GM19238 (cell line): ENCODE results near the gene NAPEPLD.
"Not testable (repeated sequence)": the region's sequence is repeated elsewhere in the genome, so short reads cannot be mapped to it uniquely, and the experiment has no call there.

Experiments used
- DNase-seq: peaks from one replicate; pipeline ENCODE4 v3.0.0; 2011; ENCODE audit warnings: low spot score; ENCODE audit not compliant: insufficient read length

Gene NAPEPLD

DNA sequence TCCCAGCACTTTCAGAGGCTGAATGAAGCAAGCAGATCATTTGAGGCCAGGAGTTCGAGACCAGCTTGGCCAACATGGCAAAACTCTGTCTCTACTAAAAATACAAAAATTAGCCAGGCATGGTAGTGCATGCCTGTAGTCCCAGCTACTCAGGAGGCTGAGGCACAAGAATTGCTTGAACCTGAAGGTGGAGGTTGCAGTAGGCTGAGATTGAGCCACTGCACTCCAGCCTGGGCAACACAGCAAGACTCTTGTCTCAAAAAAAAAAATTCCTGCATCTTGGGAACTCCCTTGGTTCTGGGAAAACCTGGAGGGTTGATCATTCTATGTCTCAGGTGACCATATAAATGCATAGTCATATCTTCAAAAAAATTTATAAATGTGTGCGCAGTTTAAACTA, 4.1 kb downstream of the NAPEPLD start:
- not testable (repeated sequence) for DNase-seq

DNA sequence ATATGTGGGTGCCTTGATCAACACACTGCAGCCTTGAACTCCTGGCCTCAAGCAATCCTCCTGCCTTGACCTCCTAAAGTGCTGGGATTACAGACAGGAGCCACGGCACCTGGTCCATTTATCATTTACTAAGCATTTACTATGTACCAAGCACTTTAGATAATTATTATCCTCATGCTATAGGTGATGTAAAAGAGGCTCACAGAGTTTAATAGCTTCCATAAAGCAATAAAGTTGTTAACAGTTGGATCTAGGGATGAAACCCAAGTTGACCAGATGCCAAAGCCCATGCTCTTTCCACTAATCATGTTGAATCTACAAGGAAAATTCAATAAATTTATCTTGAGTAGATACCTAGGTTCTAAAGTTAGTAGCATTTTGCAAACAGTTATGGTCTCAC, 5.0 kb downstream of the NAPEPLD start:
- no peak for DNase-seq

DNA sequence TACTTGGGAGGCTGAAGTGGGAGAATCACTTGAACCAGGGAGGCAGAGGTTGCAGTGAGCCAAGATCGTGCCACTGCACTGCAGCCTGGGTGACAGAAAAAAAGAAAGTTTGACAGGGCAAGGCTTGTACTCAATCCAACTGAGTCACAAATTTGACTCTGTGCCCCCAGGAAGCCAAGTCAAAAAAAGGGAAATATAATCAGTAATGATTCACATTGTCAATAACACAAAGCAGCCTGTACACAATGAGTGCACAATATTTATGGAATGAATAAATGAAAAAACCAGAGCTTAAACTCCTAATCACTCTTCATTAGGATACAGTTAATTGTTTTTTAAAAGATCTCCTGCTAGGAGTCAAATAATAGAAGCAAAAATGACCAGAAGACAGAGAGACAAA, 6.4 kb downstream of the NAPEPLD start:
- no peak for DNase-seq

DNA sequence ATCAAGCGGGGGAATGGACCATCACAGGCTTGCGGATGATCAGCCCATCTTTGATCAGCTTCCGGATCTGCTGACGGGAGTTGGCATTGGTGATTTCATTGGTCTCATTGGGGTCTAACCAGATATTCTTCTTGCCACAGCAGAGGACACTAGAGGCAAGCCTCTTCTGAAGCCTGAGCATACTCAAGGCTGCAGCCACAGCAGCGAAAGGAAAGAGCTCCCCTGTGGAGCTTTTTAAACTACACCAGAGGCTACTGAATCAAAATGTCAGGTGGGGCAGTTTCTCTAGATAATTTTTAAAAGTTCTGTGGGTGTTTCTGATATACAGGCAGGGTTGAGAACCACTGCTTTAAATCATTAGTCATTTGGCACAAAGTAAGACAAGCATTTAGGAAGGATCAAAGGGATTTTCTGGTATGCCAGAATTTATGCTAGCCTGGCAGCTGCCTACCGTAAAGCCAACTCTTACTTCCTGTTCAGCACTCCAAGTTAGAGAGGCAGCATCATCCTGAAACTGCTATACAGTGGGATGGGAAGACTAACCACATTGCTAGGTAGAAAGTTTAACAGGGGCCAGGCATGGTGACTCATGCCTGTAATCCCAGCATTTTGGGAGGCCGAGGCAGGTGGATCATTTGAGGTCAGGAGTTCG, 7.0 kb downstream of the NAPEPLD start:
- DNase-seq: no peak

DNA sequence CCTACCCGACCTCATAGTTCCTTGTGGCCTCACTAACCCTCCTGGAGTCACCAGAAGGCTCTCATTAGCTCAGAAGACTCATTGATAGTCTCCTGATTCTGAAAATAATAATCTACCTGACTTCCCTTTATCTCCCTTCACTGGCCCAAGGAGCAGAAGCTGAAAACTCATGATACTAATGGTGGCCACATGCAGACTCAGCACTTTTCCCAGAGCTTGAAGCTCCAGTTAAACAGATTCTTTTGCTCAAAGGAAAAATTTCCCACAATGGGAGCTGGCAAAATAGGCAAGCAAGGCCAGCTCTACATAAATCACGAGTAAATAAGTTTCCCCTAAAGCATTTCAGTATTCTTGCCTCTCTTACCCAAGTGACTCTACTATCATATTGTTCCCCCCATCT, 8.2 kb downstream of the NAPEPLD start:
- no peak for DNase-seq

DNA sequence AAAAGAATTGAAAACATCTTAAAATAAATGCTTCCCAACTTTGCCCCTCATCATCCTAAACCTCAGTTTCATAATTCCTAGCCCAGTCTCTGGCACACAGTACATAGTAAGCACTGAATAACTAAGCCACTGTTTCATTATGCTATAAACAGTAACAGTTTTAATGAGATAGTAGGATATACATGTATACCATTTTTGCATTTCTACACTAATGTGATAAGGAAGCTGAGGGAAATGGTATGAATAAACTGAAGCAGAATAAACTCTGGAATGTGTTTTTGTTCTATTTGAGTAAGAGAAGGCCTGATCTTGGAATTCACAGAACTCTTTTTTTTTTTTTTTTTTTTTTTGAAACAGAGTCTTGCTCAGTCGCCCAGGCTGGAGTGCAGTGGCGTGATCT, 8.8 kb downstream of the NAPEPLD start:
- no peak for DNase-seq

DNA sequence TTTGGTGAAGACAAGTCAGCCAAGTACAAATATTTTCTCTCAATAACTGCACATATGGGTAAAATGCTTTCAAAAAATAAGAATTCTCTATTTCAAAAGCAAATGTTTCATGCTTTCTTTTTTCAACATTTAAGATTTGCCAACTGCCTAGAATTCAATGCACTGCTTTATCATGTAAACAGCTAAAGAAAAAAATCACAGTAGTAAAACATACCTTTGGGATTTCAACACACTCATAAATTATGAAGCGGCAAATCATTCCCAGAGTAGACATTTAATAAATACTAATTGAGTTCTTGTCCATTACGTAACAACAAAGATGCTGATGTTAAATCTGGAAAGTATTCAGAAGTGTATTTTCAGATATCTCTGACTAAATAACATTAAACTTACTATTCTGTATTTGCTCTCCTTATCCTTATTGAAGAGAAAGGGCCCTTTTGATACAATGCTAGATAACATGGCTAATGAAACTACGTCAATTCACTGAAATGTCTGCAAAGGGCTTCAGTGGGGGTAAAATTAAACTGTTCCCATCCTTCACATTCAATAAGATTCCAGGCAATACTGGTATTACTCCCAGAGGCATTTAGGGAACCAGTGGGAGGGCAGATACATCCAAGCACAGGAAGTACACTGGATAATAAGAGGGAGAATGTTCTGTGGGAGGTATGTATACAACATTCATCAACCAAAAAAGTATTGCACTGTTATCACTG, 13.9 kb downstream of the NAPEPLD start:
- DNase-seq: no peak

DNA sequence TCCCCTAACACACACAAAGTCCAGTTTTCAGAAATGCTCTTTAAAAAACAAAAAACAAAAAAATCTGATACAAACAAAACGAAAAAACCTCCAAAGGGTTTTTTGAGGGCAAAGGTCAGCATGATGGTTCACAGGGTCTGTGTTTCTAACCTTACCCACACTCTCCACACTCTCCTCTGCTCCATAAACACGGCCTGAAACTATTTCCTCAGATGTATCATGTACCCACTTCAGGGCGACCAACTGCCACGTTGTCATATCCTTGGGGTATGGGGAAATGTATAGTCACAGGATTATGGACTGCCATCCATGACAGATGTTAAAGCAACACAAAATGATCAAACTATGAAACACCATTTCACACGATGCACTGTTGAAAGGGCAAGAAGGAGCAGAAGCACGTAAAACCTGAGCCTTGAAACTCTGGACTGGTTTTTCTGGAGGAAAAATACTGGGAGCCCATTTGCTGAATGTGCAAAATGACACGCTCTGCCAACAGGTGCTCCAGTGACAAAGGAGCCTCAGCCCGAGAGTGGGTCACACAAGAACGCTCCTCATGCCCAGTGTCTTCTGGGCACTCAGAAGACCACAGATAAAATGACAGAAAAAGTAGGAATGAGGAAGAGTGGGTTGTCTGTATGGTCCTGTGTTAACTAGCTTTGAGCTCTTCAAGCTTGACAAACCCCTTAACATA, 15.8 kb downstream of the NAPEPLD start:
- no peak for DNase-seq

DNA sequence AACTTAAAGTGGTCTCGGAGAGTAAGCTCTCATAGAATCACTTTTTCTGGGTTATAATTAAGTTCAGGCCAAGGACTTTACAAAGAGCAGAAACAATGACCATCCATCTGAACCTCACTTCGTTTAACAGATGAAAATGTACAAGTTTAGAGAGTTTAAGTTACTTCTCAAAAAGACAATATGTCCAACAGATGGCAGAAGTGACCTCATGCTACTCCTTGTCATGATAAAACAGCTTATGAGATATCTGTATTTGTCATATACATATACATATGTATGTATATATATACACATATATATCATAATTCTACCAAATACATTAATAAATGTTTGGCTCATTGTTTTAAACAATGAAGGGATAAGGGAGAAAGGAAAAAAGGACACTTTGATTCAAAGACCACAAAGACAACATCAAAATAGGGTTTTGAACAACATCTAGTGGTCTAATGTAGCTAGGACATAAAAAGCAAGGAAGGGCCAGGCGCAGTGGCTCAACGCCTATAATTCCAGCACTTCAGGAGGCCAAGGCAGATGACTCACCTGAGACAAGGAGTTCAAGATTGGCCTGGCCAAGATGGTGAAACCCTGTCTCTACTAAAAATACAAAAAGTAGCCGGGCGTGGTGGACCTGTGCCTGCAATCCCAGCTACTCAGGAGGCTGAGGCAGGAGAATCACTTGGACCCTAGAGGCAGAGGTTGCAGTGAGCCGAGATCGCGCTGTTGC, 17.8 kb downstream of the NAPEPLD start:
- DNase-seq: no peak

DNA sequence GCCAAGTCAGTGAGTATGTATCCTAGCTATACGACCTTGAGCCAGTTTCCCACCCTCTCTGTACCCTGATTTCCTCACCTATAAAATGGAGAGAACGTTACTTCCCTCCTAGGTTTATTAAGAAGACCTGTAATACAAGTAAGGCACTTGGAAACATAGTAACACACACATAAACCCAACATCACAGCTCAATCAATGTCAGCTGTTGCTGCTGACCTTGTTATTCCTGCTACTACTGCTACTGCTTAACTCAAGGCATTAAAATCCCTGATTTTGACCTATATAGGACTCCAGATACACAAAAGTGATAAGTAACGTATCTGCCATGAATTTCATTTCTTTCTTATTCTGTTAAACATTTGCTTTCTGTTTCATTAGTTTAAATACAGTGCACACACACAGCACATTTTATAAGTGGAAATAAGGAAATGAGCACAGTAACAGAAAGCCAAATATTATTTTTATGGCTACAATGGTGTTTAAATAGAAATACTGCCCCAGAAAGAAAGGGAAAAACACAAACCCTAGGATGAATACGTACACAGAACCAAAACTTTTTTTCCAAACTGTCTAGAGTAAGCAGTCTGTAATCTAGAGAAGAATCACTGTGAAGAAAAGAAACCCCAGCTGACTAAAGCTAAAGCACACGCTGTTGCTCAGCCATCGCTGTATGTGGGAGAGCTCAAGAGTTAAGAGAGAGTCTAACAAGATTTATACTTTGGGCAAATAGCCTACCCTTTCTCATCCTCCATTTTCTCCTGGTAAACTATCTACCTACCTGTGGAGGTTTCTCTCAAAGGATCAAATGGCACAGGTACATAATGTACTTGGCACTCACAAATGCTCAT, 19.0 kb downstream of the NAPEPLD start:
- DNase-seq: no peak

DNA sequence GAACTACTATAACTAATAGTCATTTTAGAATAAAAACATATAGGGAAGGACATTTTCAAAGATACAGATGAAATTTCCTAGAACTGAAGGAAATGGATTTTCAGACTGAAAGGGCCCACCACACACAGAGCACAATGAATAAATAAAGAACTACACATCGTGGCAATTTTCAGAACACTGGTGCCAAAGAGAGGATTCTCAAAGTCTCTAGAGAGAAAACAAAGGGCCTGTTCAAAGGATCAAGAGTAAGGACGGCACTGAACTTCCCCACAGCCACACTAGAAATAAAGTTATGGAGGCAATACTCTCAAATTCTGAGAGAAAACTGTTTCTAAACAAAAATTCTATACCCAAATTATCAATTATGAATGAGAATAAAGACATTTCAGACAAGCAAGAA, 21.9 kb downstream of the NAPEPLD start:
- DNase-seq: no peak

DNA sequence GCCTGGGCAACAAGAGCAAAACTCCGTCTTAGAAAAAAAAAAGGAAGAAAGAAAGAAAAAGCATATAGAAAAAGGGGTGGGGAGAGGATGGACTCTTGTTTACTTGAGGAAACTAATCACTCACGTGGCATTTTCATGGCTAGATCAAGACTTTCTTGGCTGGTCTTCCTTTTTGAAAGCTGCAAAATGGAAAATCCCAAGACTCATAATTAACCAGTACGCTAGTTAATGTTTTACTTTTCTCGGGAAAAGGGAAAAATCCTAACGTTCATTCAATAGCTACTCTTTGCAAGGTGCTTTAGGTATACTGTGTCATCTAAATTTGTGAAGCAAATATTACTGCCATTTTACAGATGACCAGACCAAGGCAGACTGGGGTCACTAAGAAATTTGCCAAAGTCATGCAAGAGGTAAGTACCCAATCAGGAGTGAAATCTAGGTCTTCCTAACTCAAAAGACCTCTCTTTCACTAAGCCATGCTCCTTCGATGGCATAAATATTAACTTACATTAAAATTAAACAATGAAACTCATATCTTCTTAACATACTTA, 24.4 kb downstream of the NAPEPLD start:
- no peak for DNase-seq

DNA sequence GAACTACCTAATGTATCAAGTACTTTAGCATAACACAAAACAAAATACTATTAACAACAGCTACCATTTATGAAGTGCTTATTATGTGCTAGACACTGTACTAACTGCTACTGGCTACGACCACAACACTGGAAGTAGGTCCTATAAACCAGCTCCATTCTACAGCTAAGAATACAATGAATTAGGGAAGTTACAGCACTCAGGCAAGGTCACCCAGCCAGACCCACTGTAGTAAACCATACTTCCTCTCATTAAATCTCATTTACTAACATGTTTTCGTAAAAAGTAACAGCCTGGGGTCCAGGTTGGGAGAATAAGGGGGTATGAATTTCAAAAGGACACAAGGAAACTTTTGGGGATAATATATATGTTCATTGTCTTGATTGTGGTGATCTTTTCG, 25.4 kb downstream of the NAPEPLD start:
- no peak for DNase-seq

DNA sequence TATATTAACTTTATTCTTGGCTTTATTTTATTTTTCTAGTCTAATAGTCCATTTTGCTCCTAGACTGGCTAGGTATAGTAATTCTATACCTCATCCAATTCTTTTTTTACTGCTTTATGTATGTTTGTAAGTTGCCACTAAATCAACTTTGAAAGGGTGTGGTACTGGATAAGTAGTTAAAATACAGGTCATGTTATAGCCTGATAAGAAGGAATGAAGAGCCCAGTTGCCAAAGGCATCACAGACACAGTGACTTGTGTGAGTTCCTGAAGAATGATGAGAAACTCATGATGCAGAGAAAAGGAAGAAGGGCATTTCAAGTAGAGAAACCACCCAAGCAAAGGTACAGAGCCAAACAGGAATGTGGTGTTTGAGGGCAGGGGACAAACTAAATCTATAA, 27.3 kb downstream of the NAPEPLD start:
- DNase-seq: no peak

DNA sequence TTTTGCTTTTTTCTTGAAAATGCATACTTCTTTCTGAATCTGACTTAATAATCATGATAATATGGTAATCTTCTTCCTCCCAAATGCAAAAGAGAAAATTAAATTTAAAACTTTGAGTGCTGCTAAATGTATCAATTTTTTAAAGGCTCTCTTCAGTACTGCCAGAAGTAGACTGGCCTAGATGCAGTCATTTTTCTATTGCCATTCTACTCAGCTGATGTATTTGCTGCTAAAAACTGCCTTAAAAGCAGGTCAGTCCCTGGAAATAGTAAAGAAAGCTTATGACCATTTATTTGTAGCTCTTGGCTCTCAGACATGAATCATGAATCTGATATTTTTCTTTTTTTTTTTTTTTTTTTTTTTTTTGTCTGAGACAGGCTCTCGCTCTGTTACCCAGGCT, 28.5 kb downstream of the NAPEPLD start:
- DNase-seq: no peak

DNA sequence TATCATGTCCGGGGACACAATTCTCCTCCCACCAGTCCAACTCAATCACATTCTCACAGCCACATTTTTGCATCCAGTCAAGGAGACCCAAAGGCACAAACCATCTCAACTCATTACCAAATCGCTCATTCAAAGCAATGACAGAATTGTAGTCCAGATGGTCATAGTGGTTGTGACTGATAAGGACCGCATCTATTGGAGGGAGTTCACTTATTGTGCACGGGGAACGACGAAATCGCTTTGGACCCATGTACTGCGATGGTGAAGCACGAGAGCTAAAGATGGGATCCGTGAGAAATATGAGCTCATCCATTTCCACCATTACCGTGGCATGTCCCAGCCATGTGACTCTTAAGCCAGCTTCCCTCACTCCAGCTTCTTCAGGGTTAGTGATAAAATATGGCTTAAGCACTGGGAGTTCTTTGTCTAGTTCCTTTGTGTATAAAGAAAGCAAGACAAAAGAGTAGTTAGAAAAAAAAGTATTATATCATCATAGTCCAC, 29.1 kb downstream of the NAPEPLD start:
- no peak for DNase-seq

DNA sequence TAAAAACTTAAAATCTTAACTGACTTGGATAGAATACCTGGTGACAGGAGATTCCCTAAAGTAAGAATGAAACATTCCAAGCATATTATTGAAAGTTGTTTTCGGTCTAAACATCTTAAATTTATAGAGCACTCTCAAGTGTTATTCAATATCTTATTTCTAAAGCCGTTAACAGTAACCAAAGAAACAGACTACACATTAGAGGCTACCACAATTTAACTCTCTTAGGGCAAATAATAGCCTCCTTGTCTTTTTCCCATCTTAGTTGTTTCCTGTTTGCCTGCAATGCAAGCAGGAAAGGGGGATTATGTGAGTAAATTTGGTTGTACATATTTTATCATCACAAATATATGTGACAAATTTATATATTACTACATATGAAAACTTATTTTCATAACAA, 31.4 kb downstream of the NAPEPLD start:
- no peak for DNase-seq

DNA sequence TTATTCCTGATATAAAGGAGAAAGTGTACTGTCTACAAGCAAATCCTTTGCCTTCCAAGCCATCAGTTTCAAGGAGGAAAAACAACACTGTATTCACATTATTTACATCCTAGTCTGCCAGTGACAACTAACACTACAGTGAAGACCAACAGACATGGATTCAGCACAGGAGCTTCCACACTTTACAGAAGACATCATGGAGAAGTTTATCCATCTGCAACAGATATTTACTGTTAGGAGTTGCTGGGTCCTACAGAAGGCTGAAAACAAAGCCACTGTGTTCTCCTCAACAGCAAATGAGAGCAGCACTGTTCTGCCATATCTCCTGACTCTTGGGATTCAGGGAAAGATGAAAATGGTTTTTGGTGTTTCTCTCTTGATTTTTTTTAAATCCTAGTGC, 31.9 kb downstream of the NAPEPLD start:
- DNase-seq: no peak

DNA sequence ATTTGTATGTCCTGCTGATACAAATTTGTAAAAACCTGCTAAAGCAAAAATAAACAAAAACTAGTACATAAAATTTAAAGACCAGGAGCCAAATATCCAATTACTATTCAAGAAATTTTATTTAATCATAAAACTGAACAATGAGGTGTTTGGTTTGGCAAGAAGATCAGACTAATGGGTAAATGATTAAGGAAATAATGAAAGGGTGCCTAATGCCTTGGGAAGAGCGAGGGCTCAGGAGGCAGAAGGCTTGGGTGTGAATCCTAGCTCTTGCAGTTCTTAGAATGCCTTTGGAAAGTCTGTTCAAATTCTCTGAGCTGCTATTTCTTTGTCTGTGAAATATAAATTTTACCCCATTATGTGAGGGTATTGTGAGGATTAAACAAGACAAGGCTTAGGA, 32.4 kb downstream of the NAPEPLD start:
- DNase-seq: no peak

DNA sequence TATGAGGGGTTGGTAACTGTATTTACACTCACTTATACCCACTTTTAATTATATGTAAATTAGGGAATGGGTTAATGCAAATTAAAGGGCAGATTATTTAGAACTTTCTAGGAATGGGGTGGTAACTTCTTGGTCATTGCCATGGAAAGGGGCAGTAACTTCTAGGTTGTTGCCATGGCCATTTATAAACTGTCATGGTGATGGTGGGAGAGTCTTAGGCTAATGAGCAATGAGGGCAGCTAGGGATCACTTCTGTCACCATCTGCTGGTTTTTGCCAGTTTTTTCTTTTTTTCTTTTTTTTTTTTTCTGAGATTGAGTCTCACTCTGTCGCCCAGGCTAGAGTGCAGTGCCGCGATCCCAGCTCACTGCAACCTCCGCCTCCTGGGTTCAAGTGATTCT, 33.1 kb downstream of the NAPEPLD start:
- DNase-seq: no peak

DNA sequence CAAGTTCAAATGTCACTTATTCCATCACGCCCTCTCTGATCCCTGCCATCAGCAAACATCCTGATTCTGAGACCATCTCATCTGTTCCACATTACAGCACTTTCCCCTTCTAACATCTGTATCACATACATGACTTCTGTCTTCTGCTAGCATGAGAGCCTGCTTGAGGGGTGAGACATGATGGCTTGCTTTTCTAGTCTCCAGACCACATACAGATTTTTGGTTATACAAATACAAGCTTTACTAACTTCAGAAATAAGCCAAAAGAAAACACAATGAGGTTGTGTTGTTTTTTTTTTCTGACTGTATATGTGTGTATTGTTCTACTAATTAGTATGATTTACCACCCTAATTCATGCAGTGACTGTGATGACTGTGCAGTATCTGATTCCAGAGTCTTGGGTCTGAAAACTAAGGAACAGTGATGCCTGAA, 34.3 kb downstream of the NAPEPLD start:
- no peak for DNase-seq
